Neural cell (in vitro differentiated cells): ENCODE measurements around the gene ADGRB3.

Source experiments
- CTCF ChIP-seq: fragments of 450-650 bp; IDR thresholded peaks from 2 replicates; pipeline ENCODE4 v1.5.1; 2014; ENCODE audit warnings: antibody characterized with exemption, mild to moderate bottlenecking, moderate library complexity; ENCODE audit not compliant: poor library complexity, severe bottlenecking
- EP300 ChIP-seq: fragments of 450-650 bp; conservative IDR thresholded peaks from 2 replicates; pipeline ENCODE4 v1.6.1; 2014; ENCODE audit warnings: antibody characterized with exemption, mild to moderate bottlenecking, moderate library complexity; ENCODE audit not compliant: poor library complexity, severe bottlenecking
- EZH2 ChIP-seq: fragments of 200-600, 300-800 bp; shearing (Covaris generic), sonication (generic); IDR thresholded peaks from 2 replicates; pipeline ENCODE4 v1.6.1; 2014; ENCODE audit warnings: antibody characterized with exemption, low read length, borderline replicate concordance, mild to moderate bottlenecking; ENCODE audit not compliant: insufficient read depth, poor library complexity, severe bottlenecking
- MXI1 ChIP-seq: fragments of 450-650 bp; conservative IDR thresholded peaks from 2 replicates; pipeline ENCODE4 v1.6.1; 2014; ENCODE audit warnings: antibody characterized with exemption, mild to moderate bottlenecking; ENCODE audit not compliant: poor library complexity, severe bottlenecking
- POLR2AphosphoS5 ChIP-seq: IDR thresholded peaks from 2 replicates; pipeline ENCODE4 v1.6.1; 2012
- TAF1 ChIP-seq: IDR thresholded peaks from 2 replicates; pipeline ENCODE4 v1.6.1; 2012; ENCODE audit warnings: low read depth
- TF ChIP-seq, protein P1 (sequence below): IDR thresholded peaks from 2 replicates; pipeline ENCODE4 v1.6.1; 2012; ENCODE audit warnings: borderline replicate concordance

DNA sequence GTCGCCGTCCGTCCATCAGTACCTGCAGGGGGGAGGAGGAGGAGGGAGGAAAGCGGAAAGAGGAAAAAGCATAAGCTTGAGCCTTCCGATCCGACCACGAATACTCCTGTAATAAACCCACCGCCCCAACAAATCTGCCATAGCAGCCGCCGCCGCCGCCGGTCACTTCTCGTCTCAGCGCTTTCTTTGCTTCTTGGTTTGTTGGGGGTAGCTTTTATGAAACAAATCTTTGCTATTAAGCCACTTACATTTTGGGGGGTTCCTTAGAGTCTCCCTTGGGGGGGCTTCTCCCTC, 277 bp downstream of the ADGRB3 start:
- TF ChIP-seq TAF1 (no peak), CTCF (no peak), POLR2AphosphoS5 (no peak), EP300 (peak; percentile 46), MXI1 (peak; percentile 17), EZH2 (no peak)
- TF ChIP-seq, protein P1, sequence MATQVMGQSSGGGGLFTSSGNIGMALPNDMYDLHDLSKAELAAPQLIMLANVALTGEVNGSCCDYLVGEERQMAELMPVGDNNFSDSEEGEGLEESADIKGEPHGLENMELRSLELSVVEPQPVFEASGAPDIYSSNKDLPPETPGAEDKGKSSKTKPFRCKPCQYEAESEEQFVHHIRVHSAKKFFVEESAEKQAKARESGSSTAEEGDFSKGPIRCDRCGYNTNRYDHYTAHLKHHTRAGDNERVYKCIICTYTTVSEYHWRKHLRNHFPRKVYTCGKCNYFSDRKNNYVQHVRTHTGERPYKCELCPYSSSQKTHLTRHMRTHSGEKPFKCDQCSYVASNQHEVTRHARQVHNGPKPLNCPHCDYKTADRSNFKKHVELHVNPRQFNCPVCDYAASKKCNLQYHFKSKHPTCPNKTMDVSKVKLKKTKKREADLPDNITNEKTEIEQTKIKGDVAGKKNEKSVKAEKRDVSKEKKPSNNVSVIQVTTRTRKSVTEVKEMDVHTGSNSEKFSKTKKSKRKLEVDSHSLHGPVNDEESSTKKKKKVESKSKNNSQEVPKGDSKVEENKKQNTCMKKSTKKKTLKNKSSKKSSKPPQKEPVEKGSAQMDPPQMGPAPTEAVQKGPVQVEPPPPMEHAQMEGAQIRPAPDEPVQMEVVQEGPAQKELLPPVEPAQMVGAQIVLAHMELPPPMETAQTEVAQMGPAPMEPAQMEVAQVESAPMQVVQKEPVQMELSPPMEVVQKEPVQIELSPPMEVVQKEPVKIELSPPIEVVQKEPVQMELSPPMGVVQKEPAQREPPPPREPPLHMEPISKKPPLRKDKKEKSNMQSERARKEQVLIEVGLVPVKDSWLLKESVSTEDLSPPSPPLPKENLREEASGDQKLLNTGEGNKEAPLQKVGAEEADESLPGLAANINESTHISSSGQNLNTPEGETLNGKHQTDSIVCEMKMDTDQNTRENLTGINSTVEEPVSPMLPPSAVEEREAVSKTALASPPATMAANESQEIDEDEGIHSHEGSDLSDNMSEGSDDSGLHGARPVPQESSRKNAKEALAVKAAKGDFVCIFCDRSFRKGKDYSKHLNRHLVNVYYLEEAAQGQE: peak; percentile 78
